Measurements from ENCODE around the gene LMCD1.
A peak's percentile ranks its signal among the peaks of the same experiment; 100 is the strongest.

- TF ChIP-seq CTCF (conservative IDR thresholded peaks at IDR 0.05; ENCODE audit: low read depth, low read length): peak; percentile 94
- no peak for TF ChIP-seq CEBPB (IDR thresholded peaks at IDR 0.05; ENCODE audit: low read depth, low read length)
- TF ChIP-seq BHLHE40 (IDR thresholded peaks at IDR 0.05; ENCODE audit: low read depth, low read length): no peak
- TF ChIP-seq RFX5 (IDR thresholded peaks at IDR 0.05; ENCODE audit: low read depth, low read length): no peak
- no peak for TF ChIP-seq MXI1 (IDR thresholded peaks at IDR 0.05; ENCODE audit: borderline replicate concordance, low read depth, low read length)
- no peak for TF ChIP-seq MAFK (IDR thresholded peaks at IDR 0.05; ENCODE audit: low read depth, low read length)
- TF ChIP-seq USF2 (IDR thresholded peaks at IDR 0.05; ENCODE audit: low read depth, low read length): no peak
- TF ChIP-seq POLR2A (IDR thresholded peaks at IDR 0.05; ENCODE audit: low read depth, low read length): no peak
These were observed 121.5 kb downstream of the LMCD1 start for GRCh38 chr3:8622873-8623691.

Measured in IMR-90 (cell line).